Measurements from ENCODE around the gene RRAGB.

DNA sequence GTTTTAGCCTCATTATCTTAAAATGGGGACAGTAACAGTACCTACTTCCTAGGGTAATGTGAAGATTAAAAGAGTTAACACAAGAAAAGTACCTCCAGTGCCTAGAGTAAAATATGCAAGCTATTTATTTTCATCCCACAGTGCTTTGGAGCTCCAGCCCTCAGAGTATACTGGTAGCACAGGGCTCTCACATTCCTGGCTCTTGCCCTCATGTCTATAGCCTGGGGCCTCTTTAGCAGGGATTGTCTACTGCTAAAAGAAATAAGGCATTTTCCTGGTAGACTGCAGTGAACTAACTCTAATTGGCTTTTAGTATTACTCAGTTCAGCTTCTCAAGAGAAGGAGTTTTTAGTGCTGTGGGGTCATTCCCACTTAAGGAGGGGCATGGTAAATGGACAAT is 60.8 kb downstream of the RRAGB start:
- TF ChIP-seq, protein P1, sequence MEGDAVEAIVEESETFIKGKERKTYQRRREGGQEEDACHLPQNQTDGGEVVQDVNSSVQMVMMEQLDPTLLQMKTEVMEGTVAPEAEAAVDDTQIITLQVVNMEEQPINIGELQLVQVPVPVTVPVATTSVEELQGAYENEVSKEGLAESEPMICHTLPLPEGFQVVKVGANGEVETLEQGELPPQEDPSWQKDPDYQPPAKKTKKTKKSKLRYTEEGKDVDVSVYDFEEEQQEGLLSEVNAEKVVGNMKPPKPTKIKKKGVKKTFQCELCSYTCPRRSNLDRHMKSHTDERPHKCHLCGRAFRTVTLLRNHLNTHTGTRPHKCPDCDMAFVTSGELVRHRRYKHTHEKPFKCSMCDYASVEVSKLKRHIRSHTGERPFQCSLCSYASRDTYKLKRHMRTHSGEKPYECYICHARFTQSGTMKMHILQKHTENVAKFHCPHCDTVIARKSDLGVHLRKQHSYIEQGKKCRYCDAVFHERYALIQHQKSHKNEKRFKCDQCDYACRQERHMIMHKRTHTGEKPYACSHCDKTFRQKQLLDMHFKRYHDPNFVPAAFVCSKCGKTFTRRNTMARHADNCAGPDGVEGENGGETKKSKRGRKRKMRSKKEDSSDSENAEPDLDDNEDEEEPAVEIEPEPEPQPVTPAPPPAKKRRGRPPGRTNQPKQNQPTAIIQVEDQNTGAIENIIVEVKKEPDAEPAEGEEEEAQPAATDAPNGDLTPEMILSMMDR (IDR thresholded peaks at IDR 0.05): no peak
- no peak for TF ChIP-seq EZH2 (IDR thresholded peaks at IDR 0.05; ENCODE audit: borderline replicate concordance, insufficient read depth, low read depth, low read length, poor library complexity, severe bottlenecking)
